ENCODE results near the gene DPYD.

GRCh38 chr1:97844552-97845089 is 76.2 kb downstream of the DPYD start:
- no peak for TF ChIP-seq POLR2A (IDR thresholded peaks at IDR 0.05; ENCODE audit: low read length)
- TF ChIP-seq GATA1 (IDR thresholded peaks at IDR 0.05; ENCODE audit: low read depth, low read length): no peak
